Activated T-cell treated with anti-CD3 and anti-CD28 coated beads for 48 hours (primary cell): ENCODE measurements around the gene MAML2.
"Not testable (repeated sequence)": the region's sequence is repeated elsewhere in the genome, so short reads cannot be mapped to it uniquely, and the experiment has no call there.

ENCODE experiments used
- DNase-seq: peaks from one replicate; pipeline ENCODE4 v3.0.0-alpha.2; 2020; ENCODE audit warnings: low read depth

MAML2 gene

DNA sequence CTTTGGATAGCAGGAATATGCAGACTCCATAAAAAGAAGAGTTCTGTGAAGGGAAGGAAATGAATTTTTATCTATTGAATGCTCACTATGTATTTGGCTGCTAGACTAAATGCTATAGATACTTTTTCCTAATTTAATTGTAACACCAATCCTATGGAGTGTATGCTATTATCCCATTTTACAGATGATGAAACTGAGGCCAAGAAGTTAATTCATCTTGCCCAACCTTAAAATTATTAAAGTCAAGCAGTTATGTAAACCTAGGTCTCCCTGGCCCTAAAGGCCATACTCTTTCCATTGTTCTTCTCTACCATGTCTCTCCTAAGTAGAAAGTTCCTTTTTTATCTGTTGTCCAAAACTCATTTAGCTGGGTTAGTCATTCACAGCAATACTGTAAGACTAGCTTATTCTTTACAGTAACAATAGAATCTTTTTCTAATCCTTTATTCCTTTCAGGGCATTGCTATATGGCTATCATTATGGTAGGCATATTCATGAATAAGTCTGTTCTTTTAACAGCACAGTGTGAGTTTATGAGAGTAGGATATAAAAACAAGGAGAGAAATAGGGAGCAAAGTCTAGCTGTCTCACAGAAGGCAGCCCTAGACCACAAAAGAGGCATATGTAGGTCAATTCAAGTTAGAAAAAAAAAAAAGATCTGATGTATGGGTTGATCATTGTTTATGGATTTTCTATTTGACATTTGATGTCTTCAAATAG lies 50.5 kb downstream of the MAML2 start:
- no peak for DNase-seq

DNA sequence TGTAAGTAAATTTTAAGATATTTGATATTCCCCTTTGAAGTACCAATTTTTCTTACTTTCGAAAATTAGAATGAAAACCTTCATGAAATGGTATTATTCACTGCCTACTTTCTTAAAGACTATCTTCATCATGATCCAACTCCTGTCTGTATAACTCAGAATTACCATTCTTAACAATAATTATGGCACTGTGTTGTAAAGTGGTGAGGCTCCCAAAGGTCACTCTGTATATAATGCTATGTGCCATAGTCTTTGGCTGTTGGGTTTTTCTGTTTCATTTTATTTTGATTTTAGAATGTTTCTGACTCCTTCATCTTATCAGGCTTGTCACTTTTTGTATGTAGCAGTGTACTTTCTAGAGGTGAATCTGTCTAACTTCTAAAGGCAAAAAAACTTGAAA lies 52.4 kb downstream of the MAML2 start:
- no peak for DNase-seq

DNA sequence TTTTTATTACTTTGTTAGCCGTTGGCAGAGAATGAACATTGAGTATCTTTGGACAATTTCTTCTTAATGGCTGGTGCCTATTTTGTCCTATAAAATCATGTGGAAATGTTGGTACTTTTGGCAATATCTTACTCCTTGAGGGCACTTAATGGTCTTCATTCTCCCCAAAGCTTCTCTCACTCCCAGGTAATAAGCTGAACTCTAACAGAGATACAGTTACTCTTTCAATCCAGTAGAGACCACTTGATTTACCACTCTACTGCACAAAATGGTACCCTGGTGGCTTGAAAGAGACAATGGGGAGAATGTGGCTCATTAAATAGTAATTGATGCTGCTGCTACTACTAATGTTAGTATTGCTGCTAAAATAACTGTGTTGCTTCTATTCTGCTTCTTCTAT lies 53.0 kb downstream of the MAML2 start:
- no peak for DNase-seq

DNA sequence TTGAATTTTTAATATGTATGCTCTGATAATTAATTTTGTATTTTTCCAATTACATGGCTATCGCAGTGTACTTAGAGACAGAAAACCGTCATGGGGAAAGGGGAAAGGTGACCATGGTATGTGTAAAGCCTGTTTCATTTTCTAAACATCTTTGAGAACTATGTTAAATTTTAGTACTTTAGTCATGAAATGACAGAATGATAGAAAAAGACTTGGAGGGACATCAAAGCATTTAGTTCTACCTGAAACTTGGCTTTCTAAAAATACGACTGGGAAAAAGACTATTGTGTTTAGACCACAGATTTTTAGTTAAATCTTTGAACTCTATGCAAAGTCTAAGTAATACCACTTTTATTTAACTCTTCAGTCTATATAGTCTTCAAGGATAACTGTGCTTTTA lies 54.1 kb downstream of the MAML2 start:
- DNase-seq = no peak

DNA sequence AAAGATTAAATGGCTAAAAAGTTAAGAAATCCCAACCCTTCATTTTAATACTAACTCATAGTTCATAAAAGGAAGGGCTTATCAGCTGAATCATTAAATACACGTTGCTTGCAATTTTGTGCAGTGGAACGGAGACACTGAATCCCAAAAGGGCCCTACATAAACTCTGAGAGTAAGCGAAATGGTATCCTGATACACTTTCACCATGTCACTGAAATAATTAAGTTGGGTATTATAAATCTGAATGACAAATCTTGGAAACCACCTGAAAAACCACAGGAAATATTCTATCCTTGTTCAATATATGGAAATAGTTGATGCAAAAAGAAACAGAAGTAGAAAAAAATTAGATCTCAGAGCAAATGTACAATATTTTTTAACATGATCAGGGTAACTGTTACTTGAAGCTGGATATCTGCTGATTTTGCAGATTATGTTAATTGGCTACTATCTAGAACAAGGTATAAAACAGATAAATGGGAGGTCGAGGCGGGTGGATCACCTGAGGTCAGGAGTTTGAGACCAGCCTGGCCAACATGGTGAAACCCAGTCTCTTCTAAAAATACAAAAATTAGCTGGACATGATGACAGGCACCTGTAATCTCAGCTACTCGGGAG lies 55.1 kb downstream of the MAML2 start:
- DNase-seq = no peak

DNA sequence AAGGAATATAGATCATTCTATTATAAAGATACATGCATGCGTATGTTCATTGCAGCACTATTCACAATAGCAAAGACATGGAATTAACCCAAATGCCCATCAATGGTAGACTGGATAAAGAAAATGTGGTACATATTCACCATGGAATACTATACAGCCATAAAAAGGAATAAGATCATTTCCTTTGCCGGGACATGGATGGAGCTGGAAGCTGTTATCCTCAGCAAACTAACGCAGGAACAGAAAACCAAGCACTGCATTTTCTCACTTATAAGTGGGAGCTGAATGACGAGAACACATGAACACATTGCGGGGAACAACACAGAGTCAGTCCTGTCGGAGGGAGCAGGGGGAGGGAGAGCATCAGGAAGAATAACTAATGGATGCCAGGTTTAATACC lies 57.0 kb downstream of the MAML2 start:
- not testable (repeated sequence) for DNase-seq

DNA sequence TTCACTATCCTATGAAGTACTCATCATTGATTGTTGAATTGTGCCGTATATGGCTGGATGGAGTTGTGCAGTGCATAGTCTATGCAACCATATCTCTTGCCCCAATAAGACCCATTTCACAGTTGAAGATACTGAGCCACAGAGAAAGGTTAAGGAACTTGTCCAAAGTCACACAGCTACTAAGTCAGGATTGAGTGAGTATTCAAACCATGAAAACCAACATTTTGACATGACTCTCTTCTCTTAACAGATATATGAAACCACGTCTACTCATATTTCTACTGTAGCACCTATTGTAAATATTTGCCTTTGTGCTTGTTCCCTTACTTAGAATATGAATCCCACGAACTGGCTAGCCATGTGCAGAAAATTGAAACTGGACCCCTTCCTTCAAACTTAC lies 58.1 kb downstream of the MAML2 start:
- no peak for DNase-seq

DNA sequence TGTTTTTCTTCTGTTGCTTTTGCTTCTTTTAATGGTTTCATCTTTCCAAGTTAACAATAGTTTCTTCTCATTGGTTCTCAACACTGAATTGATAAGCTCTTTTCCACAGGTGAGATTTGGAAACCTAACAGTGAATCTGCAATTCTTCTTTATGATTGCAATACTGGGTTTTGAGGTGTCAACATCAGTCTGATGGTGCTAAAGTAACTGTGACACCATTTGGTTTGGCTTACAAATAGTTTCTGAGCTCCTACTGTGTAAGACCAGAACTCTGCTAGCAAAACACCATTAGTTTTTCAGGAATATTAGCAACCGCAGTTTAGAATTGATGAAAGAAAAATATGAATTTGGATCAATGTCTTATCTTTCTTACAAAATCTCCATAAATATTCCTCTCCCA lies 58.6 kb downstream of the MAML2 start:
- no peak for DNase-seq

DNA sequence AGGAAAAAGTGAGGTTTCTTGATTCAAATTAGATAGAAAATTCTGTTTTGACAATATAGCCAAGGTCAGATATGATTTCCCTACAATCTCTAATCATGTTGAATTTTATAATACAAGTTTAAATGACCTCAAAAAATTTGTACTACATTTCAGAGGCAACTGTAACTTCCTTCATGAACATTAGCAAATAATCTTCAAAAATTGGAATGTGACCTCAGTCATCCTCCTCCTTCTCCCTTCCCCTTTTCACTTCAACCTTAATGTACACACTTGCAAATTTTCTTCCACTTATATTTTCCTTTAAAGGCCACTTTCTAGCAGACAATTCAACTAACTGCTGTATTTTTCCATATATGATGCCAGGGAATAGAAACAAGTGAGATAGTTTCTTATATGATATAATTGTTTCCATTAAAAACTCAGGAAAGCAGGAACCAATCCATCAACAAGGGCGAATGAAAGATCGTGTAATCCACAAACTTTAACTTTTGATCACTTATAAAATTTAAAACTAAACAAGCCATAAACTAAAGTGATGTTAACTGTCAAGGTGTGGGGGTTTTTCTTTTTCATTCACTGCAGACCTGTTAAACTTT lies 60.3 kb downstream of the MAML2 start:
- DNase-seq = no peak

DNA sequence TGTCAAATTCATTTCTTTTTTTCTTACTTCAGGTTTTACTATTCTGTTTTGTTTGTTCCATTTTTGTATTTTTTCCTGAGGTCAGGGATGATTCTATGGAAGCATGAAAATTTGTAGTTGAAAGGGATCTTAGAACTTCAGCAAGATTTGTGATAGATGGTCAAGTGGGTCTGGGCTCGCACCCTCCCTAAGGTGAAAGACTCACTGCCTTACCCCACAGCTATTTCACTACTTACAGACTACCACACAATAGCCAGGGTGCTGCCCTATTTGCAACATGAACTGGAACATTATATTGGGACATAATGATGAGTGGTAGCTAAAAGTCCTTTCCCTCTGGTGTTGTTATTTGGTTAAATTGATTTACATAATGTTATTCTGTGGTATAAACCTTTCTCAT lies 62.6 kb downstream of the MAML2 start:
- no peak for DNase-seq

DNA sequence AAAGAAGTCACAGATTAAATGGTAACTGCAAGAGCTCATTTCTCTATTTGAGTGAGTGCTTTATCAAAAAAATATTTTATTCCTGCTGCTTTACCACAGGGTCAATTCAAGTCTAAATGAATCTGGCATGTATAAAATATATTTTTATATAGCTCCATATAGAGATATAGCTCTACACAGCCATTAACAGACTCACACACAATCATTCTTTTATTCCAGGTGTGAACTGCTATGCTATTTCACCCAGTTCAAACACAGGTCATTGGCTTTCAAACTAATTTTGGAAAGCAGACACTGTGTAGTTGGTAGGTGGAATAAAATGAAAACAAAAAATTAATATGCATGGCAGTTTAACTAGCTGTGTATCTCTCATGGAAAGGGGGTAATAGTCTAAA lies 63.1 kb downstream of the MAML2 start:
- DNase-seq = no peak

DNA sequence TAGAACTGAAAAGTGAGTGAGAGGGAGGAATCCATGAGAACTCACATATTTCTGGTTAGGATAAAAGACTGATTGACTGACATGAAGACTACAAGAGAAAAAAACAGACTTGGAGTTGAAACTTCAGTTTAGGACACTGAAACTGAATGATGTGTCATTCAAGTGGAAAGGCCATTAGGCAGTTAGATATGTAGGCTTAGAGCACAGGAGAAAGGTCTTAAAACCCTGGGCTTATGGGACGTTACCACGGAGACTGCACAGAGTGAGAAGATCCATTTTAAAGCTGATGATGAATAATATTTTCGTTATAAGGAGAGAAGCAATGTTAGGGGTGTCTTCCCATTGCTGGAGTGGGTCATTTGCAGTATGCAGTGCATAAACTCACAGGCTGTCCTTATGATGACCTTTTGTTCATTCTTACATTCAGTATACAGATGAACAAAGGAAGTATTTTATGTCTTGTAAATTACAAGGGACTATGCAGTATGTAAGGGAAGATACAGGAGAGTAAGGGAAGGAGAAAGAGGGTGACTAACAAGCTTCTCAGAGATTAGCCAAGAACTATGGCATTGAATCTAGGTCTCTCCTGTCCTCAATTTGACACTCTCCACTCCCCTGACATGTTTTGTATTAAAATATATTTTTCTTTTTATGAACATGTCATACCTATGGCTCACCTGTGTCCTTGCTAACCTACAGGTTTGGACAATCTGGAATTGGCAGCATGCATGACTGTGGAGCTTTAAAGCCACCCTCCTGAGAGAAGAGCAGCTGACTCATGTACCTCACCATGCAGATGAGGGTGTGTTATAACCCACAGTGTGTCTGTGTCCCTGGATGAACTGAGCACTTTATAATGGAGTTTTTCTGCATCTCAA lies 63.7 kb downstream of the MAML2 start:
- DNase-seq = no peak

DNA sequence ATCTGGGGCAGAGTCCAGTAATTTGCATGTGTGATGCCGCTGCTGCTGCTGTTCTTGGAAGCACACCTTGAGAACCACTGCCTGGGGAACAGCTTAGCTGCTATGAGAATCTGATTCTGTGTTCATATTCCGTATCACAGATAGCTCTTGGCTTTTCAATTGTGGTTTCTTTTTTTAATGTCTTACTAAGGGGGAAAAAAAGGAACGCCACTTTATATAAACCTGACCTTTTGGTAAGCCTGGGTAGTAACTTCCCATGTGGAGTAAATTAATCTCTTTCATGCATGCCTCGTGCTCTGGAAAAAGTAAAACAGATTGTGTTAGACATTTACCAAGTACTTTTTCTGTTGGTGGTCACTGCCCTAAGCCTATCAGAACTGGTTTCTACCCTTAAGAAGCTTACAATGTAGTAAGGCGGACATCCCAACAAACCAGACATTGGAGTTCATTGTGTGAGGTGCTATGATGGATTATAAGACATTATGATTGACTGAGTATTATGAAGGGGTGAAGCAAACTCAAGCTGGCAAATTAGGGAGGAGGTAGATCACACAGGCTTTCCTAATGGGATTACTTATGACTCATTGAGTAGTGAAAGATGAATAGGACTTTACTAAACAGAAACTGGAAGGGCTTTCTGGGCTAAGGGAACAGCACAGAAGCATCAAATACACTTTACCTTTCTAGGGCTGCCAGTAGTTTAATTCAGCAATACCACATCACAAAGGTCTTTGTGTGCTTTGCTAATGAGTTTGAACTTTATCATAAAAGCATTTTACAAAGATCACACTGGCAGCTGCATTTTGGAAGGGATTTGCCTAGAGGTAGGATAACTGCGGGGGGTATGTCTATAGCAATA lies 64.7 kb downstream of the MAML2 start:
- no peak for DNase-seq

DNA sequence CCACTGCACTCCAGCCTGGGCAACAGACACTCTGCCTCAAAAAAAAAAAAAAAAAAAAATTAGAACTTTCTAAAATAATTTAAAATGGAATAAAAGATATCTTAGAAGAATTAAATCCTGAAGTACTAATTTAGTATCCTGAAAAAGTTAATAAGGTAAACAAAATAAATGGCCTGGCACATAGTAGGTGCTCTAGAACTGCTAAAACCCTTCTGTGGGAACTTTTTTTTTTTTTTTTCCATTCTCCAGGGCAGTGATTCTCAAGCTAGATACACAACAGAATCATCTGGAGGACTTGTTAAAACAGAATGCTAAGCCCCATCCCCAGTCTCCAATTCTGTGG lies 65.3 kb downstream of the MAML2 start:
- no peak for DNase-seq

DNA sequence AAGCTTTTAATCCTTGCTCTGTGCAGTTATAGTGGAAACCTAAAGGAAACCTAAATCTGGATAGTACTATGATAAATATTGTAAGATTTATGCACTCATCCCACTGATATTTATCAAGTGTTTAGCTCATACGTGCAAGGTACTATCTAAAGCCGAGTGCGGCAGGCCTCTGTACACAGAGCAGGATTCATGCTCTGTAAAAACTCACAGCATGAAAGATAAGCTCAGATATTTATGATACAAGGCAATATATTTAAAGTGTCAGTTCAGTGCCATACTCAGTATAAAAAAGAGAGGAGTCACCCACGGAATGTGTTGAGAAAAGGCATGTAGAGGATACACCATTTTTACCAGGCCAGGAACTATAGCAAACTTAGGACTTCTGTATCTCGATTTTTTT lies 66.2 kb downstream of the MAML2 start:
- DNase-seq = no peak

DNA sequence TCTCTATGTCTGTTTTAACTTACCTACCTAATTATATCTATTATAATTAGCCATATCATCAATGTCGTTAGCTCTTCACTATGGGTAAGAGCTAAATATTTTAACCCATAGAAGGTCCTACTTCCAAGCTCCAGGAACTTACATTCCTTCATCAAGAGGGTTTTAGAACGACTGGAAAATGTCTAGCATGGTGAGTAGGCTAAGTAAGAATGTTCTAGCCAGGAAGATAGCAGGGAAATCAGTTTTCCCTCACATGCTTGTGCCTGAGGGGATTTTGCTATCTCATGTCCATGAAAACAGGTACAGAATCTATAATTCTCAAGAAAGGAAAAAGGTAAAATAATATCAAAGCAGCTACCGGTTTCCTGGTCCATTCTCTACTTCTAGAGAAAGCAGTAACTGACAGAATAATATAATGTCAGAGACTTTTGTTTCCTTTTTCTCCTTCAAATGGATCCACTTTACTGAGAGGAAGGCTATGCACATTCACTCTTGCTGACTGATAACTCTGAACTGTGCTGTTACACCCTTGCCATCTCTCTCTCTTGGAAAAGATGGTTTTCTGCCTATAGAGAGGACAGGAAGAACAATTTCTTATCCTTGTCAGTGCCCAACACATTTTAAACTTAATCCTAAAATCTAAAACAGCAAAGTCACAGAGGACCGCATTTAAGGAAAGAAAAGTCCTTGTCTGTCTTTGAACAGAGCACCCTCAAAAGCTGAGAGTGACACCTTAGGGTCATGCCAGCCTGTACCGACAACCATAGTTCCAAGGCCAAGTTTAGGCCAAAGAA lies 67.0 kb downstream of the MAML2 start:
- DNase-seq = no peak

DNA sequence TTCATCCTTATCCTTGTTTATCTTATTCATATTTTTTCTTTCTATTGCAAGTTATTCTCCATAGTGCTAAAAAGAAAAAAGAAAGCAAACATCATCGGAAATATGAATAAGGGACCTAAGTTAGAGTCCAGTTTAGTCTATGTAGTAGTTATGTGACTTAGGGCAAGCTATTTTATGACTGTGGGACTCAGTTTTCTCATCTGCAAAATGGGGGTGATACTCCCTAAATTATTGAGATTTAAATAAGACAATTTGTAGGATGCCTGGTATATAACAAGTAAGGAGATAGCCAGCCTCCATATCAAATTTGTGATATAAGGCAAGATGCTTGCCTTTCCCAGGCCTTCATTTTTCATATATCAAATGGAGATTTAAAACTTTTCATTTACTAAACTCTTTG lies 69.5 kb downstream of the MAML2 start:
- DNase-seq = no peak

DNA sequence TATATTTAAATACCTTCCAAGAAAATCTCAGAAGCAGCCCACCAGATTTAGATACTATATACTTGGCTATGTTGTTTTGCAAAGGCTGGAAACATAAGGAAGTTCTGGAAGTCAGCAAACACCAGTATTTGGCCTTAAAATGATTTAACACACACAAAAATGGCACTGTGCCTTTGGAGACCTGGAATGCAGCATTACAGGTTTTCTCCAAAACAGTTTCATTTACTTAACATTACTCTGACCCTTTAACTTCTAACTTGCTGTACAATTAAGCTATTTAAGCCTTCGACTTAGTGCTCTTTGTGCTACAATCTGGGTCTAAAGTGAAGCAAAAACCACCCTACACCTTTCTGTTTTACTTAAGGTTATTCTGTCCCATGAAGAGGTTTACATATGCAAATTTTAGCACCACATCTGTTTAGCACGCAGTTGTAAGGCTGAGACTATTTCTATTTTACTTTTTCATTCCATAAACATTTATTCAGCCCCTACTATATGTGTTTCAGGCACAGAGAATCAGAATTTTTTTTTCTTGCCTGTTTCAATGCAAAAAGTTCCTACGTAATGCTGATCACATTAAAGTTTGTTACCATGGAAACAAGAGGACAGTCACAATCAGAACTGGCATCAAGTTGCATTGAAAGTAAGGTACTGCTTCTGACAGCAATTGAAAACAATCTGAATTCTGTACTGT lies 70.3 kb downstream of the MAML2 start:
- no peak for DNase-seq

DNA sequence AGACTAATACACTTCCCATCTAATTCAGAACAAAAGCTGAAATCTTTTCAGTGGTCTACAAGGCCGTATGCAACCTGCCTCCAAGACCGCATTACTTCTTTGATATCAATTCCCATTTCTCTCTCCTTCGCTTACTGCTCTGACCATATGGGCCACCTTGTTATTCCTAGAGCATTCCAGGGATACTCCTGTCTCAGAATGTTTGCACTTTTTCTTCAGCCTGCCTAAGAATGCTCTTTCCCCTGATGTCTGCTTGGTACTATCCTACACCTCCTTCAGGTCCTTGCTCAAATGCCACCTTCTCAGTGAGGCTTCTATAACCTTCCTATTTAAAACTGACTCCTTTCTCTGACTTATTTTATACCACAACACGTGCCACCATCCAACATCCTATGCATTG lies 71.2 kb downstream of the MAML2 start:
- DNase-seq = no peak

DNA sequence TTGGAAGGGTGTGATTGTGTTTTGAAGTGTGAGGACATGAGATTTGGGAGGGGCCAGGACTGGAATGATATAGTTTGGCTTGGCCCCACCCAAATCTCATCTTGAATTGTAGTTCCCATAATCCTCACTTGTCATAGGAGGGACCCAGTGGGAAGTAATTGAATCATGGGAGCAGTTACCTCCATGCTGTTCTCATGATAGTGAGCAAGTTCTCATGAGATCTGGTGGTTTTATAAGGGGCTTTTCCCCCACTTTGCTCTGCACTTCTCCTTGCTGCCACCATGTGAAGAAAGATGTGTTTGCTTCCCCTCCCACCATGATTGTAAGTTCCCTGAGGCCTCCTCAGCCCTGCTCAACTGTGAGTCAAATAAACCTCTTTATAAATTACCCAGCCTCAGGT lies 71.6 kb downstream of the MAML2 start:
- not testable (repeated sequence) for DNase-seq
